Body of pancreas (tissue), 4 donors: ENCODE results near the gene TBCE.

Source experiments
- POLR2A ChIP-seq, 3 donors: fragments of 450-650 bp; IDR thresholded peaks; one replicate each; pipeline ENCODE4 v1.6.1; 2016; ENCODE audit warnings: antibody characterized with exemption in 3 of 3, mild to moderate bottlenecking in 2 of 3
- TF ChIP-seq, protein P1 (sequence below), 7 experiments: fragments of 450-650 bp in 4 of 7; fragments of 200-600 bp in 3 of 7; sonication (generic) in 3 of 7; IDR thresholded peaks; one replicate each; pipeline ENCODE4 v1.5.1; 2016 to 2019; ENCODE audit warnings: antibody characterized with exemption in 7 of 7

DNA sequence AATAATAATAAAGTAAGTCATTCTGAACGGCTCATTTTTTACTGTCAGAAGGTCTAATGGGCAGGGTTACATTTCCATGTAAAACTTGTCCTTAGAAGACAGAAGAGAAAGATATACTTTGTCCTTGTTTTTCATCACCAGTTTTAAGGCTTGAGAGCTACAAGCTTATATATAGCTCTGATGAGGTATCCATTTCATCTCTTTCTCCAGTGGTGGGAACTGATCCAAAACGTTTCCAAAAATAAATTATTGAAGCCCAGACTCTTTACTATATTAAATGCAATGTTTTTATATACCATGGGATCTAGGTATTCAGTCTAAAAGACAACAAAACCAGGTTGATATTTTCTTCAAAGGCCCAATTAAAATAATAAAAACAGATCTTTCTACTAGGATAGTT lies 128.3 kb downstream of the TBCE start:
- TF ChIP-seq, protein P1, sequence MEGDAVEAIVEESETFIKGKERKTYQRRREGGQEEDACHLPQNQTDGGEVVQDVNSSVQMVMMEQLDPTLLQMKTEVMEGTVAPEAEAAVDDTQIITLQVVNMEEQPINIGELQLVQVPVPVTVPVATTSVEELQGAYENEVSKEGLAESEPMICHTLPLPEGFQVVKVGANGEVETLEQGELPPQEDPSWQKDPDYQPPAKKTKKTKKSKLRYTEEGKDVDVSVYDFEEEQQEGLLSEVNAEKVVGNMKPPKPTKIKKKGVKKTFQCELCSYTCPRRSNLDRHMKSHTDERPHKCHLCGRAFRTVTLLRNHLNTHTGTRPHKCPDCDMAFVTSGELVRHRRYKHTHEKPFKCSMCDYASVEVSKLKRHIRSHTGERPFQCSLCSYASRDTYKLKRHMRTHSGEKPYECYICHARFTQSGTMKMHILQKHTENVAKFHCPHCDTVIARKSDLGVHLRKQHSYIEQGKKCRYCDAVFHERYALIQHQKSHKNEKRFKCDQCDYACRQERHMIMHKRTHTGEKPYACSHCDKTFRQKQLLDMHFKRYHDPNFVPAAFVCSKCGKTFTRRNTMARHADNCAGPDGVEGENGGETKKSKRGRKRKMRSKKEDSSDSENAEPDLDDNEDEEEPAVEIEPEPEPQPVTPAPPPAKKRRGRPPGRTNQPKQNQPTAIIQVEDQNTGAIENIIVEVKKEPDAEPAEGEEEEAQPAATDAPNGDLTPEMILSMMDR (IDR thresholded peaks at IDR 0.05): no peak
- no peak for TF ChIP-seq POLR2A (IDR thresholded peaks at IDR 0.05)
